GM21390 (cell line): ENCODE results near the gene CDC42EP3.

Experiments
- ATAC-seq: cut with Tn5 transposase; IDR thresholded peaks from one replicate; pipeline ENCODE4 v1.9.1; 2021; ENCODE audit not compliant: unreplicated experiment

Gene CDC42EP3

DNA sequence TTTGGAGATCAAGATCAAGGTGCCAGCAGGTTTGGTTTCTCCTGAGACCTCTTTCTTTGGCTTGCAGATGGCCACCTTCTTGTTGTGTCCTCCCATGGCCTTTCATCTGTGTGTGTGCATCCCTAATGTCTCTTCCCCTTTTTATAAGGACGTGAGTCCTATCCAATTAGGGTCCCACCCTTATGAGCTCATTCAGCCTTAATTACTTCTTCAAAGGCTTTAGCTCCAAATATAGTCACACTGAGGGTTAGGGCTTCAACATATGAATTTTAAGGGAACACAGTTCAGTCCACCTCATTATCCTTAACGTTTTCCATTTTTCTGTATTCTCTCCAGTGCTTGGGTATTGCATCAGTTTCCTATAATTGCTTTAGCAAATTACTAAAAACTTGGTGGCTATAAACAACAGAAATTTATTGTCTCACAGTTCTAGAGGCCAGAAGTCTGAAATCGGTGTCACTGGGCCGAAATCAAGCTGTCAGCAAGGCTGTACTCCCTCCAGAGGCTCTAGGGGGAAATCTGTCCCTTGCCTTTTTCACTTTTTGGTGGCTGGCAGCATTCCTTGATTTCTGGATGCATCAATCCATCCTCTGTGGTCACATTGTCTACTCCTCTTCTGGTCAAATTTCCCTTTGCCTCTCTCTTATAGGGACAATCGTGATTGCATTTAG, 34.1 kb downstream of the CDC42EP3 start:
- no peak for ATAC-seq

DNA sequence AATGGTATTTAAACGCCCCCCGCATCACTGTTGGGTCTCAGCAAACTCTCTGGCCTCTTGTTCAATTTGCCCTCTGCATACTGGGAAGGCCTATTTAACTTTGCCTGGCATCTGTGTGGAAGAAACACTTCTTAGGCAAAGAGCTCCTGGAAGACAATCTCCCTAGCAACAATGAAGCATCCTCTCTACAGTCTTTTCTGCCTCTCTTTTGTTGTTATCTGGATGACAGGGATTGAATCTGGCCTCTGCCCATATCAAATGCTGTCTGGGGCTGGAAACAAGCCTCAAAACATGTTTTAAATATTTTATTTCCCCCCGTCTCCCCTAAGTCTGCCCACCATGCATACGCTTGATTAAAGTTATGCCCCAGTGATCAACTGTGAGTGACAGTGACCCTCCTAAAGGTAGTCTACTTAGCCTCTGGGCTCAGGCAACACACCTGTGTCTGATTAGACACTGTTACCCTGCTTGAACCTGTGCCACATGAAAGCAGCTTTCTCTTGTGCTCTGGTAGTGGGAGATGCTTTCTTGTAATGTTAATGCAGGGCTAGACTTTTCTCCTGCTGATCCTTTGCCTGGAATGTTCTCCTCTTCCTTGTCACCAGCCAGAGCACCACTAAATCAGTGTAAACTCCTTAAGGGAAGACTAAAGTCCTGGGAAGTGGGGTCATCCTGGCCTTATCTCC, 34.9 kb downstream of the CDC42EP3 start:
- no peak for ATAC-seq

DNA sequence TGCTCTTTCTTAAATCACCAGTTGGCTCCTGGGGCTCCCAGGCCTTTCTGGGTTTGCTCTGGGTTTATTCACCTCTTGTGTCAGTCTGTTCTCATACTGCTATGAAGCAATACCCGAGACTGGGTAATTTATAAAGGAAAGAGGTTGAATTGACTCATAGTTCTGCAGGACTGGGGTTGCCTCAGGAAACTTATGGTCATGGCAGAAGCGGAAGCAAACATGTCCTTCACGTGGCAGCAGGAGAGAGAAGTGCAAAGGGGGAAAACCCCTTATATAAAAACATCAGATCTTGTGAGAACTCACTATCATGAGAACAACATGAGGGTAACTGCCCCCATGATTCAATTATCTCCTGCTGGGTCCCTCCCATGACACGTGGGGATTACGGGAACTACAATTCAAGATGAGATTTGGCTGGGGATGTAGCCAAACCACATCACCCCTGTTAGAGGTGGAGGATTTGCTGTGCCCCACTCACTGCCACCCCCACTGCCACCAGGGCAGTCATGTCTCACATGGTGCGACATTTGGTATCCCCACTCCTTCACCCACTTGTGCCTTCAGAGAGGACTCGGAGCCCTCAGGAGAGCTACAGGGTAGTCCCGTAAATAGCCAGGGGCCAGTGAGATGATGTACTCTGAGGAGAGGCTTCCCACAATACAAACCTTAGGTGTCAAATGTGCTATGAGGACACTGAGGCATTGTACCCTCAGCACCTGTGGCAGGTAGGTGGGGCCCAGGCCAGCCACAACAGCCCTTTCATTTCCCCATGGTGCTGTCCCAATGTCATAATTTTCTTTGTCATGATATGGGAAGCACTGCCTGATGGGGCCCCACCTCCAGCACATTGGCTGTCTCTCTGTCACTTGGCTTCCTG, 35.7 kb downstream of the CDC42EP3 start:
- peak; percentile 74 for ATAC-seq

DNA sequence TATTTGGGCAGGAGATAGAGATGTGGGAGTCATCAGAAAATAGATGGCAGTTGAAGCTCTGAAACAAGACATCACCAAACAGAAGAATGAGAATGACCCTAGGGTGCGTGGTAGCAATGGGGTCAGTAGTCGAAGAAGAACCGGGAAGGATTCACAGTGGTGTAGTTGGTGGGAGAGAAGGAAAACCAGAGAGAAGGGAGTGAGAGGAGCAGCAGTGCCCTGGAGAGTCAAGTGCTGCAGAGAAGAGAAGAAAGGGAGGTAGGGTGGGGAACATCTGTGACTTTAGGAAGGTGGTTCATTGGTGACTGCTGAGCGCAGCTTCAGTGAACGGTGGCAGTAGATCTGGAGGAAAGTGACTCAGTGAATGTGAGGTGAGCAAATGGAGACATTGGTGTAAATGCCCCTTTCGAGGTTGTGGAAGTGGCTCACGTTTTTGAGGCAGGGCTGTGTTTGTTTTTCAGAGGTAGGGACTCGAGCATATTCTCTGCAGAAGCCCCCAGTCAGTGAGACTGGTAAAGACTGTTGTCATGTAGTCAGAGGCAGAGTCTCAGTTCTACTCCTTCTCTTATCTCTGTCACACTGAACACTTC, 36.4 kb downstream of the CDC42EP3 start:
- no peak for ATAC-seq

DNA sequence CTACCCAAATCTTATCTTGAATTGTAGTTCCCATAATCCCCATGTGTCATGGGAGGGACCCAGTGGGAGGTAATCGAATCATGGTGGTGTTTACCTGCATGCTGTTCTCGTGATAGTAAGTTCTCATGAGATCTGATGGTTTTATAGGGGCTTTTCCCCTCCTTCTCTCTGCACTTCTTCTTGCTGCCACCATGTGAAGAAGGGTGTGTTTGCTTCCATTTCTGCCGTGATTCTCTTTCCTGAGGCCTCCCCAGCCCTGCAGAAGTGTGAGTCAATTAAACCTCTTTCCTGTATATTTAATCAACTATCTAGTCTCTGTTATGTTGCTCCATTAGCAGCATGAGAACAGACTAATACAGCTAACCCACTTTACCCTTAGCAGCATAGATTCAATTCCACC, 37.6 kb downstream of the CDC42EP3 start:
- no peak for ATAC-seq

DNA sequence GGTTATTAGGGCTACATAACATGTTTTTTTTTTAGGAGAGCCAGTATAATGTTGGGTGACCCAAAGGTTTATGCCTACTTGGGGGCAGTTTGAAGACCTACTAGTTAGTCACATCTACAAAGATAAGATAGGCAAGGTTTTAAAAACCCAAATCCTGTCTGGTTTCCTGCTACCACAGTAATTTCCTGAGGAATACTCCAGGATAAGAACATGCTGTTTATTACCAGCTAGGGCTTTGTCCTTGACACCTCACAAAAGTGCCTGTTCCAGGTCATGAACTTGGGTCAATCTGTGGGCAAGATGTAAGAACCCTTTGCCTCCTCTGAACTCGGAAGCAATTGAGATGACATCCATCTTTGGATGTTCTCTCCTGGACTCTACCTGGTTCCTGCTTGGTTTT, 38.2 kb downstream of the CDC42EP3 start:
- ATAC-seq = no peak

DNA sequence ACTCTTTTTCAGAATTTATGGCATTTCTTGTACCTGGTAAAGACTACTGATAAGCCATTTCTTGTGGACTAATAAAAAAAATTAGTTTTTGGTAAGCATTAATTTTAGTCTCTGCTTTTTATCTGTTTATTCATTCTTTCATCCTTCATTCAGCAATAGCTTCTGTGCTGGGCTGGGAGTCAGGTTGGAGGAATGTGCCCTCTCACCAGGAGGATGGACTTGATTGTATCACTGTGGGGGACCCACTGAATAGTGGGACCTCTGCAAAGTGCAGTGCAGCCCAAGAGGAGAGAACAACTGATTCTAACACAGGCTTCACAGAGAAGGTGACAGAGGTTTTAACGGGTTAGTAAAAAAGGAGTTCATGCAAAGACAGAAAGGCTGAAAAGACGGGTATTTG, 39.1 kb downstream of the CDC42EP3 start:
- no peak for ATAC-seq

DNA sequence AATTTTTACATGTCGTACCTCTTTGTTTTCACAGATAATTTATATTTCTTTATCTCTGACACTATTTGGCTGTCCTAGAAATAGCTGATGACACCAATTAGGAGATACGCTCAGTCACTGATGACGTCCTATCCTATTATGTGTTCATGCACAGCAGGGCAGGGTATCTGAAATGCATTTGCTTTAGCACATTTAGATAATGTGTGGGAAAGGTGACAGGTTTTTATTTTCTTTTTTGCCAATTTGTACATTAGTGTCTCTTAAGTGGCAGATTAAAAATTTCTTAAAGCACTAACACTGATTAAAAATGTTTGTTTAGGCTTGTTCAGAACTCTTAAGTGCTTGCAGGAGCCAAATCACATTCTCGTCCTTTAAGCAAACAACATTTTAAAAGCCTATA, 39.7 kb downstream of the CDC42EP3 start:
- ATAC-seq = no peak

DNA sequence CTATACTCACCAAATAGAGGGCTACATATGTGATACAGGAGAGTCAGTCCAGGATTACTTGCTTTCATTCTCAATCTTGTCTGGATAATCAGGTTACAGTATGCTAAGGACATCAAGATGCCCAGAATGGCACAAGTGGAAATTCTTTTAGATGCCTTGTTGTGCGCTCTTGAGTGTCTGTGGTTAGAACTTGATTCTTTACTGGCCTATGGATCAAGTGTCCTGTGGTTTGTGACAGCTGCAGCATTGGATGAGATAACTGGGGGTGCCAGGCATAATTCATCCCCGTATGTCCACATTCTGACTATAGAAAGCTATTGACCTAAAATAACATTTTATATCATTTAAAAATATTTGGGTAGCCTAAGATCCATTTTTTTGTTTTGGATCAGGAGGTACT, 40.1 kb downstream of the CDC42EP3 start:
- no peak for ATAC-seq

DNA sequence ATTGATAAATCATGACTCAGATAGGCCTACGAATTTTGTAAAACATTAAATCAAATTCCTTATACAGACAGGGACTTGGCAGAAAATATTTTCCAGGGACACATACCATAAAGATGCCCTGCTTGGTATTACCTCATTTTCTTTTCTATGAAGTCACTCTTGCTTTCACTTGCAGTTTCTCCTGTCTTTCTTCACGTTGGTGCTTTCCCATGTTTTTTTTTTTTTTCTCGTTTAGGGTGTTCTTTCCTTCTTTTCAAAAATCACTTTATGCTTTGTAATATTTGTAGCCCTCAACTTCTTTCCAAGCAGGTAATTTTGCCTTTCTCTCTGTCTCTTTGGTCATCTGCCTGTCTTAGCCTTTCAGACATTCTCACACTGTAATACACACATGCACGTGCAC, 40.7 kb downstream of the CDC42EP3 start:
- ATAC-seq = no peak

DNA sequence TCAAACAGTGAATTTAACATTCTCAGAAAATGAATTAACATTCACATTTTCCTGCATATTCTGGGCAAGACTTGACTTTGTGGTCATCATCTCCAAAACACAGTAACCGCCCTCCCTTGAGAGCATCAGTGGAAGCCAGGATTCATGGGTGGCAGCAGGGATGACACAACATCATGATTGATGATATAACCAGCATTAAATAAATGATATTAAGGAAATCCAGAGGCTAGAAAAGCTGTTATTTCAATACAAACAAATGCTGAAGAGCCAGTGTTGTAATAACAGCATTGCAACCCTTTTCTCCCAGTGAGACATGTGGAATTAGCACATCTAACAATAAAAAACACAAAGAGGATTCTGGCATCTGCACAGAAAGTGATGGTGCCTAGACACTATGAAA, 41.1 kb downstream of the CDC42EP3 start:
- ATAC-seq = no peak

DNA sequence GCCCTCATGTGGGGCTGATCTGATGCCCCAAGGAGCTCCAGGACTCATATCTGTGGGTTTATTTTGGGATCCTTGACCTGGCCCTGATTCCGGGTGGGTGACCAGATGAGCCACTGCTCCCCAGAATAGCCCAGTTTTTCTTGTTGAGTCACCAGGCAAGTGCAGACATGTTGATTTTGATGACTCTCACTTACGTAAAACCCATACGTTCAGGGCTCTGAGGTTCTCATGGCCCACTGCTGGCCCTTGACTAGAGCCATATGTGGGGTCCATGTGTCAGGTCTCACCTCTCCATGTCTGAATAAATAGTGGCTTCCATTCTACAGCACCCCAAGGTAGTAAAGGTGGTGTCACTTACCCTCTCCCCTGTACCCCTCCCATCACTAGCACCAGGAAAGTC, 41.9 kb downstream of the CDC42EP3 start:
- no peak for ATAC-seq

DNA sequence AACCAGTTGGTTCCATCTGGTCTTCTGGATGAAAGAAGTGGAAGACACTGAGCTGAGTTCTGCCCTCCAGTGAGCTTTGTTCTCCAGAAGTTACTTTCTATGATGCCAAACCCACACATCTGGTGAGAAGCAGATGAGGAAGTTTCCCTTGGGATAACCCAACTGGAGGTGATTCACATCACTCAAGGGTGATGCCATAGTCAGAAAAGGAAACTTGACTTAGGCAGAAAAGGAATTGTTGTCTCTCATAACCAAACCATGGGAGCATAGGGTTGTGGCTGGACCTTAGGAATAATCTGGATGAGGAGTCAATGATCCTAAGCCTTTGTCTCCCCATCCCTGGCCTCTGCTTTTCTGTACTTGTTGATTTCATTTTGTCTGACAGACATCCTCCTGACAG, 43.7 kb downstream of the CDC42EP3 start:
- no peak for ATAC-seq

DNA sequence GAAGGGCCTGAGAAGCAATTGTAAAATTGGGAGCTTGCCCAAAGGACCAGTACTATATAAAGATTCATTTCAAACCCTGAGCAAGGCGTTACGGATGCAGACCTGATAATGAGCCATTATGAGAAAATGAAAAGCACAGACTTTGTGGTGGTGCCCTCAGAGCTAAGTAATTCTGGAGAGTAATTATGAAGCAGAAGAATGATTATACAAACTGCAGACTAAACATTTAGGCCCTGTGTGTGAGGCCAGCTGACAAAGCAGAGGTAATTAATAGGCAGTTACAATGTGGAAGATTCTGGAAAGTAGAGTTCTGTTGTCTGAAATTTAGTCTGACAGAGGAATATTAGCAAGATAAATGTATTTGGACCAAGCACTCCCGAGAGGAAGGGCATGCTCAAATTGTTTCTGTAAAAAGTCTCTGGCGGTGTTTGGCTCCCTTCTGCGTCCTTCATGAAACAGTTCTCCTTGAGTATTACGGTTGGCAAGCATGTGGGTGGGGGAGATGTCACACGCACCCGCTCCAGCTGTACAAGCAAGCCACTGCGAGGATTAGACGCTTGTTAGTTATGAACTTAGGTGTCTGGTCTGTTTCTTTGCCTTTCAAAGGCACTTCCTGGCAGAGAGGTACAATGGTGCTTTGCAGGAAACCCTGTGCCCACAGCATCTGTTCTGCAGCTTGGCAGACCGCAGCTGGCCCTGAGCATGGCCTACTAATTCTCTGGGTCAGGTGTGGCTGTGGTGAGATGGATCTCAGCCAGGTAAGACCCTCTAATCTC, 45.5 kb downstream of the CDC42EP3 start:
- ATAC-seq = peak; percentile 35

DNA sequence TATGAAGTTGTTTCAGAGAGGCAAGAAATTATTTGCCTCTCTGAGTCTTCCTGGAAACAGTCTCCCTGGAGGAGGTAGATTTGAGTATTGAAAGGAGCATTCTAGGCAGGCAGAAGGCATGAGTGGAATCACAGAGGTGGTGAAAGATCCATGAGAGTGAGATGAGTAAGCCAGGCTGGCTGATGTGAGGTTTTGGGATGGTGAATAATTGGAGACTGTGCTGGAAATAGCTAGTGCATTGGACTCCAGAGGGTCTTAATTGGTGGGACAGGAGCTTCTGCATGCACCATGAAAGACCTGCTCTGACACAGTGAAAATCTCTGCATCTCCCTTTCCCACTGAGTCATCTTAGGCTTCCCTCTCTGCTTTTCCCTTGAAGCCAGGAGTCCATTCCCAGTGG, 46.3 kb downstream of the CDC42EP3 start:
- no peak for ATAC-seq

DNA sequence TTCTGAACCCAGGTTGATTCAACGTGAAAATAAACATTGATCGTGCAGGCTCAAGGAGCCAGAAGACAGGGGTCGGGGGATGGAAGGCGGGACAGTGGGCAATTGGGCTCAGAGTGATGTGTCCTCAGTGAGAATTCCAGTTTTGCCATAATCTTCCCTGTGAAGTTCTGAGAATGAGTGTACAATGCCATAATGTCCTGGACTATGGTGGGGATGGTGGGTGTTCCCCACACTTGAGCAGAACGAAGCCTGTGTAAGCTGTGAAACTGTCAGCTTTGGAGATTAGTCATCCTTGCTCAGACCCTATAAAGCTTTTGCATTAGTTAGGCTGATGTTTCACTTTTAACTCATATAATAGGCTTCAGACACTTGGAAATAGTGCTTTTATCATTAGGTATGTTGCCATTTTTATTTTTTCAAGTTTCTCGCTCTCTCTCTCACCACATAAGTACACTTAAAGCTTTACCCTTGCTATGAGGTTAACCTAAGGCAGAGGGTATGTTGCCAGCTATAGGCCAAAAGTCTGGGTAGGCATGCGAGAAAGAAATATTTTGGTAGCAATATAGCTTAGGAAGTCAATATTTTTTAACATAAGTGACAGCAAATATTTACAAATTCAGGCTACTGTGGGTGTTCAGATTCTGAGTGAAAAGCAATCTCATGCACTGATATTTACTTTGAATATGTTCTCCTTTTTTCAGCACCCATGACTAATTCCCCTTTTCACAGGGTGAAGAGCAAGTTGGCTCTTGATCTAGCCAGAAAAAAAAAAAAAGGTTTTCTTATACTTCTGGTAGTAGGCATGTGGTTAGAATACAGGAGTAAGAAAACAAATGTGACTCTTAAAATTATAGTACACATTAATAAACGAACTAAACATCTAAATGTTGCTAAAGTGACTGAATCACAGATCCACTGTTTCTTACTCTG, 47.2 kb downstream of the CDC42EP3 start:
- peak; percentile 77 for ATAC-seq

DNA sequence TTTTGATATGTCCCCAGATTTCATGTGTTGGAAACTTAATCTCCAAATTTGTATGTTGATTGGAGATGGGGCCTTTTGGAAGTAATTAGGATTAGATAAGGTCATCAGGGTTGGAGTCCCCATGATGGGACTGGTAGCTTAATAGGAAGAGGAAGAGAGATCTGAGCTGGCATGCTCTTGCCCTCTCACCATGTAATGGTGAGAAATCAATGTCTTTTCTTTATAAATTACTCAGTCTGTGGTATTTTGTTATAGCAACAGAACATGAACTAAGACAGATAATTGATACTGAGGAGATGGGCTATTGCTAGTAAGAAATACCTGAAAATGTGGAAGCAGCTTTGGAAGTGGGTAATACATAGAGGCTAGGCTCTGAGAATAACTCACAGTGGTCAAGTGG, 48.0 kb downstream of the CDC42EP3 start:
- peak; percentile 13 for ATAC-seq

DNA sequence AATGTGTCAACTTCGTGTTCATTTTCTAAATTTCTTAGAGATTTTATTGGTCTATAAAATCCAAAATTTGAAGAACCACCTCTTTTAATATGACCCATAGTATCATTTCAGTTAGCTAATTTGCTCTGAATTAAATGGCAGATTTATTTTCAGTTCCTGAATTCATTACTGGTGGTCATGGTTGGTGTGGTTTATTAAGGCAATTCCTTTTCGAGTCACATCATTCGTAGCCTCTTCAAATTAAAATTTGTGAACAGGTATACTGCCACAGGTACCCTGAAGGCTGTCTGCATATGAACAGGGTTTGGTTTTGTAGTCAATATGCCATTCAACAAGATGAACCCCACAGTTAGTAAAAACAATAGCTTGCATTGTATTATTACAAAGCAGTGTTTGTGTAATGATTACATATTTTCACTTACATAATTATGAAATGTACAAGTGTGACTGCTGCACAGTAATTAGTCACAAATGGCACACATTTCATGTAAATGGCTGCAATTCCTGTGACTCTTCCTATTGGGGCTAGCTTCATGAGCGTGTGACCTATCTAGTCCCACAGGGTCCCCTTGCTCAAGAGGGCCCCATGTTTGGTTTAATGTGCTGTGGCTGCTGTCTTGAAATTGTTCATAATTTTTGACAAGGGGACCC, 48.9 kb downstream of the CDC42EP3 start:
- no peak for ATAC-seq

DNA sequence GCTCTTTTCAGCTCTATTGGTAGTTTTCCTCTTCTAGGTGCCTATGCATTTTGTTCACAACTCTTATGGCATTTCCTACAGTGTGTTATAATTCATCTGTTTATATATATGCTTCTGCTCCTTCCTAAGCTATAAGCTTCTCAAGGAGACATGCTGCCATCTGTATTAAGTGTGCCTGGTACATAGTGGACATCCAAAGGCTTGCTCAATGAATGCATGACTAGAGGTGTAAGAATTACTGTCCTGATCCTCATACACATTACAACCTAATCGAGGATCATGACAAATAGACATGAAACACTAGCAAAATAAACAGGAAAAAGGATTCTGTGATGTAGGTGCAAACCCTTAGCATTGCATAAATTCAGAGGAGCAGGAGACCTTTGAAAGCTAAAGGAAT, 50.2 kb downstream of the CDC42EP3 start:
- no peak for ATAC-seq
